CD4-positive, alpha-beta T cell treated with Interferon alpha-2 for 1 hour (primary cell): ENCODE results near the gene HOXD12.

Experiments
- DNase-seq, 2 donors: peaks; one replicate each; pipeline ENCODE4 v3.0.0-alpha.2; 2020 to 2022

Gene HOXD12, protein sequence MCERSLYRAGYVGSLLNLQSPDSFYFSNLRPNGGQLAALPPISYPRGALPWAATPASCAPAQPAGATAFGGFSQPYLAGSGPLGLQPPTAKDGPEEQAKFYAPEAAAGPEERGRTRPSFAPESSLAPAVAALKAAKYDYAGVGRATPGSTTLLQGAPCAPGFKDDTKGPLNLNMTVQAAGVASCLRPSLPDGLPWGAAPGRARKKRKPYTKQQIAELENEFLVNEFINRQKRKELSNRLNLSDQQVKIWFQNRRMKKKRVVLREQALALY

GRCh38 chr2:176099728-176100546 lies at the start of gene HOXD12:
Gene HOXD12 (plus strand): TSS chr2:176099795. CDS start chr2:176099802, 7 bp downstream.
- DNase-seq = no peak

GRCh38 chr2:176056406-176056805 lies 43.2 kb upstream of the HOXD12 start:
- no peak for DNase-seq

- DNase-seq = no peak
Observed at GRCh38 chr2:176063958-176064357, 35.6 kb upstream of the HOXD12 start.

GRCh38 chr2:176066645-176067588 lies 32.7 kb upstream of the HOXD12 start:
- no peak for DNase-seq

GRCh38 chr2:176067589-176068418 lies 31.8 kb upstream of the HOXD12 start:
- DNase-seq = no peak

GRCh38 chr2:176068419-176068832 lies 31.2 kb upstream of the HOXD12 start:
- DNase-seq = no peak

- DNase-seq = no peak
Observed at GRCh38 chr2:176071330-176072291, 28.0 kb upstream of the HOXD12 start.

- no peak for DNase-seq
Observed at GRCh38 chr2:176072292-176072669, 27.3 kb upstream of the HOXD12 start.

DNA sequence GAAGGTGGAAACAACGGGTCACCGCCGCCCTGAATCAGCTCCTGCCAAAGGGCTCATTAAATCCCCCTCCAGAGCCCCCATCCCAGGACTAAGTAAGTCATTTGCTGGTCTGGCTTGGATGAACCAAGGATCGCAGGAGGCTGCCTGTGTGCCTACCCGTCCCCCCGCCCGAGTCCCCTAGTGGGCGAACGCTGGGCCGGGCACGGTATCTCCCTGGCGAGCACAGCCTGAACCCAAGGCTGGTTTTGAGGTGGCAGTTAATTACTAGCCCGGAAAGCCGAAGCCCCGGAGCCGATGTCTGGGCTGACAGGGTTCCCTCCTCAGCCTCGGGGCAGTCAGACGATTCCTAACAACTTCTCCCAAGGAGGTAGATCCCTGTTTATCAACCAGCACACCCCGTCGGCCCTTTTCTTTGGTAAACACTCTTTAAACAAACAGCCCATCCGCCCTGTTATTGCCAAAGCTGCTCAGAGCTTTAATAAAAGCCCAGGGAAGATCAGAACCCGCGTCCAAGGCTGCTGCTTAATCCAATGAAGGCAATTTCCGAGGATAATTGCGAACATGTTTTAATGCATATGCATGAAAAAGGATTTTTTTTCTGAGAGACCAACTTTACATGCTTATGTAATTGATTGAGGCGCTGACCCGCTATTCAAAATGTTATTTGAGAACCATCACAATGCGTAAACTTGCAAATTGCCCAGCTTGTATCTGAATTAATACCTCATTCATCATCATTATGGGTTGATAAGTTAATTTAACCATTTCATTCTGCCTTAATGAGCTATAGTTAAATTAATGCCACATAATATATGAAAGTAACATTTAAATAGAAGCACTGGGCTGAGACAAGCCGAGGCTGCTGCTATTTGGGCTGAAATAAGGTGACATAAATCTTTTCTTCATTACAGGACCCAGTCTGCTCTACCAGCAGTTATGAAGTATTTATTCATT lies 26.4 kb upstream of the HOXD12 start:
- DNase-seq = no peak

DNA sequence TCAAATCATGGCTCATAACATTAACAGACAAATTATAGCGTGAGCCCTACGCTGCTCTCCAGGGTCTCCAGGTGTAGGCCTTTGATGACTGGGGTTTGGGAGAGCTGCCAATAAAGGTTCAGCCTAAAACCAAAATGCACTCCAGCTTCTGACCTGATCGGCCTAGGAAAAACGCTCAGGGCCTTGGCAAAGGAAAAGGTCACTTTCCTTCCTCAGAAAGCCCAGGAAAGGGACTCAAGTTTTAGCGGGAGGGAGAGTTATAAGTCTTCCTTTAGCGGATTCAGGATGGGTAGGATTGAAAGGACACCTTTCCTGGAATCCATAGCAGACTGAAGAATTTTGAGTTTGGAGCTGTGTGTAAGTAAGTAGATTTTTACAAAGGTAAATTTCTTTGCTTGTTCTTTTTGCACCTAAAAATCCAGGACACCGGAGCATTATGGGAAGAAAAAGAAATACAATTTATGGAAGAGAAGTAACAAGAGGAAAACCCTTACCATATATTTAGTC lies 24.6 kb upstream of the HOXD12 start:
- no peak for DNase-seq

- no peak for DNase-seq
Observed at GRCh38 chr2:176075481-176075880, 24.1 kb upstream of the HOXD12 start.

GRCh38 chr2:176076063-176076462 lies 23.5 kb upstream of the HOXD12 start:
- no peak for DNase-seq

DNA sequence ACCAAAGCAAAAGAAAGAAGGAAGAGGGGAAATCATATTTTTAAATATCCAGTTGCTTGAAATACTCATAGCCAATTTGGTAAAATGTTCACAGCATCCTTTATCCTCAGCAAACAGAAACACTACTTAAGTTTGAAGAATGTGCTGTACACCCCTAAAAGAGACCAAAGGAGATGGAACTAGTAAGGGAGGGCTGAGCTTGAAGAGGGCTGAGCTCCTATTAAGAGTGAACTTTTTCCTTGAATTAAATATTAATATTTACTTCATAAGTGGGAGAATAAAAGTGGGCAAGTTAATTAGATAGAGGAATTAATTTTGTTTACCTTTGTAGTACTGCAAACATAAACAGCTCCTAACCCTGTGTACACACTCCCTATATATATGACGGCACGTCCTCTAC lies 22.8 kb upstream of the HOXD12 start:
- no peak for DNase-seq

GRCh38 chr2:176078541-176079284 lies 20.9 kb upstream of the HOXD12 start:
- DNase-seq = no peak

GRCh38 chr2:176079285-176079830 lies 20.2 kb upstream of the HOXD12 start:
- DNase-seq = no peak

DNA sequence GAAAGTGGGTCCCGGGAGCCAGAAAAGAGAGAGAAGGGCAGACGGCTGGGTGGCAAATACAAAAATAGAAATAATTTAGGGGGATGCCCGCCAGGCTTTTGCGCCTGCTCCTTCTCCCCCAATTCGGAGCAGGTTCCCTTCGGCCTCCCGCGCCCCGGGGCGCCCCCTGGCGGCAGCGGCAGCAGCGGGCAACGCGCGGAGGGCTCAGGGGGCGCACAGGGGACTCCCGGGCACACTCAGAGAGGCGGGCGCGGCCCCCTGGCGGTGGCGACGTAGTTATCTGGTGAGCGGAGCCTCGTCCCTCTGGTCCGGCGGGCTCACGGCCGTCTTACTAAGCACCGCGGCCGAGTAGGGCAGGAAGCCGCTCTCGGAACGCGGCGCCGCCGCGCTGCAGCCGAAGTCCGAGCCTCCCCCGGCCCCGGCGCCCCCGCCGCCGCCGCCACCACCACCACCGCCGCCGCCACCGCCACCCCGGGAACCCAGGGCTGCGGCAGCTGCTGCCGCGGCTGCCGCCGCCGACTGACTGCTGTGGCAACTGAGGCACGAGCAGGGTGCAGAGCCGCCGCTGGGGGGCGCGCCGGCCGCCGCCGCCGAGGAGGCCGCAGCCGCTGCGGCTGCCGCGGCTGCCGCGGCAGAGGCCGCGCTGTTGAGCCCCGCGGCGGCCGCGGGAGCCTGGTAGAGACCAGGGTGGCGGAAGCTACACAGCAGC lies 19.6 kb upstream of the HOXD12 start:
- DNase-seq = no peak

- no peak for DNase-seq
Observed at GRCh38 chr2:176080540-176081375, 18.8 kb upstream of the HOXD12 start.
